GM12801 (cell line): Measurements from ENCODE around the gene LURAP1L.

Experiments used
- TF ChIP-seq, protein P1 (sequence below): IDR thresholded peaks from one replicate; pipeline ENCODE4 v1.5.1; 2011; ENCODE audit warnings: control low read depth; ENCODE audit not compliant: insufficient read length; ENCODE audit errors: extremely low read depth

Gene LURAP1L

GRCh38 chr9:12764150-12764549 is 10.7 kb upstream of the LURAP1L start:
- TF ChIP-seq, protein P1, sequence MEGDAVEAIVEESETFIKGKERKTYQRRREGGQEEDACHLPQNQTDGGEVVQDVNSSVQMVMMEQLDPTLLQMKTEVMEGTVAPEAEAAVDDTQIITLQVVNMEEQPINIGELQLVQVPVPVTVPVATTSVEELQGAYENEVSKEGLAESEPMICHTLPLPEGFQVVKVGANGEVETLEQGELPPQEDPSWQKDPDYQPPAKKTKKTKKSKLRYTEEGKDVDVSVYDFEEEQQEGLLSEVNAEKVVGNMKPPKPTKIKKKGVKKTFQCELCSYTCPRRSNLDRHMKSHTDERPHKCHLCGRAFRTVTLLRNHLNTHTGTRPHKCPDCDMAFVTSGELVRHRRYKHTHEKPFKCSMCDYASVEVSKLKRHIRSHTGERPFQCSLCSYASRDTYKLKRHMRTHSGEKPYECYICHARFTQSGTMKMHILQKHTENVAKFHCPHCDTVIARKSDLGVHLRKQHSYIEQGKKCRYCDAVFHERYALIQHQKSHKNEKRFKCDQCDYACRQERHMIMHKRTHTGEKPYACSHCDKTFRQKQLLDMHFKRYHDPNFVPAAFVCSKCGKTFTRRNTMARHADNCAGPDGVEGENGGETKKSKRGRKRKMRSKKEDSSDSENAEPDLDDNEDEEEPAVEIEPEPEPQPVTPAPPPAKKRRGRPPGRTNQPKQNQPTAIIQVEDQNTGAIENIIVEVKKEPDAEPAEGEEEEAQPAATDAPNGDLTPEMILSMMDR, result no peak

DNA sequence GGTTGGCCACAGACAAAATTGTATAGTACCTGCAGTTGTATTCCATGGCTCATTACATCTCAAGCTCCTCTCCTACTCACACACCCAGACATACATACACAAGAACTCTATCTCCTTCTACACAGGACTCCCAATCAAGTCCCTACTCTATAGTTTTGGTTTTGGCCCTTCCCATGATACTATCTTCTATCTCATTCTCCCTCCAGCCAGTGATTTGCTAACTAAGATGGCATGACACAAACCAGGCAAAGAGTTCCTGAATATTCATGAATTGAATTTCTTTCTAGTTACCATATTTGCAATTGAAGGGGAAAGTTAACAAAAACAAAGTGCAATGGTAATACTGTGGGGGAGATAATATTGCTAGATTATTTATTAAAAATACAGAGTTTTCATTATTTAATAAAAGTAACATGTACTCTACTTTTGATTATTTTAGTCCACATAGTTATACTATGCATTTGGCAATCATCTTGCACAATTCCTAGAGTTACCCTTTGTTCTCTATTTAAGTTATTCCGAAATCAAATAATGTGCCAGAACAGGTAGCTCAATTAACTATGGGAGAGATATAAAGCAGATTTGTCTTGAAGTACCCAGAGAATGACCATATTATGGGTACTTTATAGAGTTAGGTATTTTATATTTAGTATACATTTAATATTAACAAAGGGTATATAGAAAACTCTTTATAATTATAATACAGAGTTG is 9.6 kb upstream of the LURAP1L start:
- TF ChIP-seq, protein P1, result no peak

- TF ChIP-seq, protein P1, result no peak
Observed at GRCh38 chr9:12766357-12766756, 8.5 kb upstream of the LURAP1L start.

DNA sequence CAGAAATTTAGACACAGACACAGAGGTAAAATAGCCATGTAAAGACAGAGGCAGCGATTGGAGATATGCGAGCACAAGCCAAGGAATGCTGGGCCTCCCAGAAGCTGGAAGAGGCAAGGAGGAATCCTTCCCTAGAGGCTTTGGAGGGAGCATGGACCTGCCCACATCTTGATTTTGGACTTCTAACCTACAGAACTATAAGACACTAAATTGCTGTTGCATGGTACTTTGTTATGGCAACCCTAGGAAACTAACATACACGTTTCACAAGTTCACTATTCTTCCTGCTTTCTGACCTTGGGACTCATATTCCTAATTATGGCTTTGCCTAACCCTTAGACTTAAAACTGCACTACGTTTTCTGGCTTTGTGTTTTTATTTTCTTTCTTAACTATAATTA is 4.6 kb upstream of the LURAP1L start:
- TF ChIP-seq, protein P1, result no peak

GRCh38 chr9:12771891-12772290 is 2.9 kb upstream of the LURAP1L start:
- TF ChIP-seq, protein P1, result no peak

GRCh38 chr9:12773562-12773961 is 1.3 kb upstream of the LURAP1L start:
- TF ChIP-seq, protein P1, result no peak

DNA sequence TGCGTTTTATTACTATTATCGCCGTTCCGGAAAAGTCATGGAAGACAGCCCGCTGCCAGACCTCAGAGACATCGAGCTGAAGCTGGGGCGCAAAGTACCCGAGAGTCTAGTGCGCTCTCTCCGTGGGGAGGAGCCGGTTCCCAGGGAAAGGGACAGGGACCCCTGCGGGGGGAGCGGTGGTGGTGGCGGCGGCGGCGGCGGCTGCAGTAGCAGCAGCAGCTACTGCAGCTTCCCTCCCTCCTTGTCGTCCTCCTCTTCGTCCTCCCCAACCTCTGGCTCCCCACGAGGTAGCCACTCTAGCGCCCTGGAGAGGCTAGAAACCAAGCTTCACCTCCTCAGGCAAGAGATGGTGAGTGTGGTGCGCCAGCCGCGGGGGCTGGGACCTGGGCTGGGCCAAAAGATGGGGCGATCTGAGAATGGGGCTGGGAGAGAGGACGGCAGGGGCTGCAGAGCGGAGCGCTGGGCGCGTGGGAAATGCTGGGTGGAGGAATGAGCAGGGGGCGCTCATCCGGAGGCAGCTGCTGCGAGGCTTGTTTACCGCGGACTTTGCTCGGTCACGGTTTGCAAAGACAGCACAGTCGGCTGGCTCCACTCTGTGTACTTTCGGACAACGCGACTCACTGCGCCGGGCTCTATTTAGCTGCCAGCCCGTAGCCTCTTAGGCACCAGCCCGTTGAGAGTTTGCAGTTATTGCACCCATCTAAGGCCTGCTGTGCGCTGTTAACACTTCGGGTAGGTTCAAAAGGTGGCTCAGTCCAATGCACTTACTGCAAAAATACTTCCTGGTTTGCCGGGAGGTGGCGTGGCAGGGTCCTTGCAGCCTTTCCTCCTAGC is 1.1 kb downstream of the LURAP1L start:
- TF ChIP-seq, protein P1, result no peak
